ENCODE measurements around the gene CD180.

- no peak for TF ChIP-seq CTCF (conservative IDR thresholded peaks at IDR 0.05; ENCODE audit: low read length)
- TF ChIP-seq EZH2phosphoT487 (IDR thresholded peaks at IDR 0.05; ENCODE audit: borderline replicate concordance, low read depth, low read length): no peak
These were observed 6.2 kb upstream of the CD180 start for GRCh38 chr5:67202828-67203227.

Measured in OCI-LY7 (cell line).